Ishikawa (cell line): ENCODE results near the gene HEBP2.
A peak's percentile ranks its signal among the peaks of the same experiment; 100 is the strongest.

Experiments used
- CEBPB ChIP-seq: IDR thresholded peaks from 2 replicates; pipeline ENCODE4 v1.6.1; 2012
- CREB1 ChIP-seq: IDR thresholded peaks from 2 replicates; pipeline ENCODE4 v1.6.1; 2012; ENCODE audit warnings: low read depth
- EGR1 ChIP-seq: IDR thresholded peaks from 2 replicates; pipeline ENCODE4 v1.6.1; 2012
- EP300 ChIP-seq: IDR thresholded peaks from 2 replicates; pipeline ENCODE4 v1.6.1; 2012; ENCODE audit warnings: borderline replicate concordance
- FOXM1 ChIP-seq: IDR thresholded peaks from 2 replicates; pipeline ENCODE4 v1.6.1; 2012; ENCODE audit warnings: low read depth, borderline replicate concordance
- NFIC ChIP-seq: IDR thresholded peaks from 2 replicates; pipeline ENCODE4 v1.6.1; 2012
- RAD21 ChIP-seq: IDR thresholded peaks from 2 replicates; pipeline ENCODE4 v1.6.1; 2012; ENCODE audit warnings: low read depth
- TAF1 ChIP-seq: IDR thresholded peaks from 2 replicates; pipeline ENCODE4 v1.6.1; 2012; ENCODE audit warnings: low read depth, mild to moderate bottlenecking
- TCF12 ChIP-seq: IDR thresholded peaks from 2 replicates; pipeline ENCODE4 v1.6.1; 2012; ENCODE audit warnings: low read depth
- TEAD4 ChIP-seq: IDR thresholded peaks from 2 replicates; pipeline ENCODE4 v1.6.1; 2012
- TF ChIP-seq, protein P1 (sequence below): IDR thresholded peaks from 2 replicates; pipeline ENCODE4 v1.6.1; 2012; ENCODE audit warnings: low read depth, mild to moderate bottlenecking
- TF ChIP-seq, protein P2 (sequence below): IDR thresholded peaks from 2 replicates; pipeline ENCODE4 v1.6.1; 2012
- TF ChIP-seq, protein P3 (sequence below): IDR thresholded peaks from 2 replicates; pipeline ENCODE4 v1.6.1; 2012

The HEBP2 gene

DNA sequence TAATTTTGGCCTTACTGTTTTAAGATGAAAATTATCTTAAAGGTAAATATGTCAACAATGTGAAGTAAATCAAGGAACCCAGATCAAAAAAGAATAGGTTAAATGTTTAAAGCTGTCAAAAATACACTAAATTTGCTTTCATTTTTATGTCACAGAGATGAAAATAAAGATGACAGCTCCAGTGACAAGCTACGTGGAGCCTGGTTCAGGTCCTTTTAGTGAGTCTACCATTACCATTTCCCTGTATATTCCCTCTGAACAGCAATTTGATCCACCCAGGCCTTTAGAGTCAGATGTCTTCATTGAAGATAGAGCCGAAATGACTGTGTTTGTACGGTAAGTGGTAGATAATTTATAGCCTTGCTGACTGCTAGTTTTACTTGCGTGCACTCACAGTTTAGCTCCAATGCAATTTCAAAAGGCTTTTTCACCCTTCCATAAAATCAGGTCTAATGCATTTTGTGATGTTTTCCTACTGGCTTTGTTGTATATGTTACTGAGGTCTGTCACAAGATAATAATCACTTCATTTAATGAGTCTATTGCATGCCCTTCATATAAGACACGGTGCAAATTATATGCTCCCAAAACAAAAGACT is 1.9 kb downstream of the HEBP2 start:
- TF ChIP-seq, protein P1, sequence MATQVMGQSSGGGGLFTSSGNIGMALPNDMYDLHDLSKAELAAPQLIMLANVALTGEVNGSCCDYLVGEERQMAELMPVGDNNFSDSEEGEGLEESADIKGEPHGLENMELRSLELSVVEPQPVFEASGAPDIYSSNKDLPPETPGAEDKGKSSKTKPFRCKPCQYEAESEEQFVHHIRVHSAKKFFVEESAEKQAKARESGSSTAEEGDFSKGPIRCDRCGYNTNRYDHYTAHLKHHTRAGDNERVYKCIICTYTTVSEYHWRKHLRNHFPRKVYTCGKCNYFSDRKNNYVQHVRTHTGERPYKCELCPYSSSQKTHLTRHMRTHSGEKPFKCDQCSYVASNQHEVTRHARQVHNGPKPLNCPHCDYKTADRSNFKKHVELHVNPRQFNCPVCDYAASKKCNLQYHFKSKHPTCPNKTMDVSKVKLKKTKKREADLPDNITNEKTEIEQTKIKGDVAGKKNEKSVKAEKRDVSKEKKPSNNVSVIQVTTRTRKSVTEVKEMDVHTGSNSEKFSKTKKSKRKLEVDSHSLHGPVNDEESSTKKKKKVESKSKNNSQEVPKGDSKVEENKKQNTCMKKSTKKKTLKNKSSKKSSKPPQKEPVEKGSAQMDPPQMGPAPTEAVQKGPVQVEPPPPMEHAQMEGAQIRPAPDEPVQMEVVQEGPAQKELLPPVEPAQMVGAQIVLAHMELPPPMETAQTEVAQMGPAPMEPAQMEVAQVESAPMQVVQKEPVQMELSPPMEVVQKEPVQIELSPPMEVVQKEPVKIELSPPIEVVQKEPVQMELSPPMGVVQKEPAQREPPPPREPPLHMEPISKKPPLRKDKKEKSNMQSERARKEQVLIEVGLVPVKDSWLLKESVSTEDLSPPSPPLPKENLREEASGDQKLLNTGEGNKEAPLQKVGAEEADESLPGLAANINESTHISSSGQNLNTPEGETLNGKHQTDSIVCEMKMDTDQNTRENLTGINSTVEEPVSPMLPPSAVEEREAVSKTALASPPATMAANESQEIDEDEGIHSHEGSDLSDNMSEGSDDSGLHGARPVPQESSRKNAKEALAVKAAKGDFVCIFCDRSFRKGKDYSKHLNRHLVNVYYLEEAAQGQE, result no peak
- TF ChIP-seq FOXM1 (no peak), TEAD4 (no peak), TAF1 (no peak)

DNA sequence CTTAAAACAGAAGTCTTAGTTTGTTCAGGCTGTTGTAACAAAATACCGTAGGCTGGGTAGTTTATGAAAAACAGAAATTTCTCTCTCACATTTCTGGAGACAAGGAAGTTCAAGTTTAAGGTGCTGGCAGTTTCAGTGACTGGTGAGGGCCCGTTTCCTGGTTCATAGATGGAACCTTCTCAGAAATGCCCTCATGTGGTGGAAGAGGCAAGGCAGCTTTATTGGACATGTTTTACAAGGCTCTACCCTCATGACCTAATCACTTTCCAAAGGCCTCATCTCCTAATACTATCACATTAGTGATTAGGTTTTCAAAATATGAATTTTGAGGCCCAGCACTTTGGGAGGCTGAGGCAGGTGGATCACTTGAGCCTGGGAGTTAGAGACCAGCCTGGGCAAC is 2.4 kb downstream of the HEBP2 start:
- no peak for TF ChIP-seq CREB1
- no peak for TF ChIP-seq TCF12
- no peak for TF ChIP-seq EP300
- TF ChIP-seq EGR1, result no peak
- no peak for TF ChIP-seq TEAD4
- TF ChIP-seq TAF1, result no peak
- TF ChIP-seq CEBPB, result no peak
- no peak for TF ChIP-seq NFIC
- TF ChIP-seq, protein P2, sequence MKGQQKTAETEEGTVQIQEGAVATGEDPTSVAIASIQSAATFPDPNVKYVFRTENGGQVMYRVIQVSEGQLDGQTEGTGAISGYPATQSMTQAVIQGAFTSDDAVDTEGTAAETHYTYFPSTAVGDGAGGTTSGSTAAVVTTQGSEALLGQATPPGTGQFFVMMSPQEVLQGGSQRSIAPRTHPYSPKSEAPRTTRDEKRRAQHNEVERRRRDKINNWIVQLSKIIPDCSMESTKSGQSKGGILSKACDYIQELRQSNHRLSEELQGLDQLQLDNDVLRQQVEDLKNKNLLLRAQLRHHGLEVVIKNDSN, result no peak
- TF ChIP-seq, protein P1, result no peak

DNA sequence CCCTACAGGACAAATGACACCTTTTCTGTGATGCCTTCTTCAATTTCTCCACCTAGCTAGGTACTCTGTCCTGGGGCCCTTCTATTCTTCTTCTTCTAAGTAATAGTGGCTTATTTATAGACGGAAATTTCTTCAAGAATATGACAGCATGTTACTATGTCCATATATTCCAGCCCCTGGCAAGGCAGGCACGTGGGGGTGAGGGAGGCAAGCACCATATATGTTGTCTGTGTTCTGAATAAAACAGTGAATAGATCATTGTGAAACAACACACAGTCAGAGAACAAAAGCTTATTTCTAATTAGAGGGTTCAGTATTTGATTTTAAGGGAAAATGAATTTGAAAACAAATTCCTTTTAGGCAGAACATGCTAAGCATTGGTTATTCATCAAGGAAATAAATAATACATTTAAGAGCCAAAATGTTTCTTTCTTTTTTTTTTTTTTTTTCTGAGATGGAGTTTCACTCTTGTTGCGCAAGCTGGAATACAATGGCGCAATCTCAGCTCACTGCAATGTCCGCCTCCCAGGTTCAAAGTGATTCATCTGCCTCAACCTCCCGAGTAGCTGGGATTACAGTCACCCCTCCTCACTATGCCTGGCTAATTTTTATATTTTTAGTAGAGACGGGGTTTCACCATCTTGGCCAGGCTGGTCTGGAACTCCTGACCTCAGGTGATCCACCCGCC is 6.2 kb downstream of the HEBP2 start:
- TF ChIP-seq CEBPB (peak; percentile 83), FOXM1 (no peak)
- TF ChIP-seq, protein P3, sequence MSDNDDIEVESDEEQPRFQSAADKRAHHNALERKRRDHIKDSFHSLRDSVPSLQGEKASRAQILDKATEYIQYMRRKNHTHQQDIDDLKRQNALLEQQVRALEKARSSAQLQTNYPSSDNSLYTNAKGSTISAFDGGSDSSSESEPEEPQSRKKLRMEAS, result no peak

DNA sequence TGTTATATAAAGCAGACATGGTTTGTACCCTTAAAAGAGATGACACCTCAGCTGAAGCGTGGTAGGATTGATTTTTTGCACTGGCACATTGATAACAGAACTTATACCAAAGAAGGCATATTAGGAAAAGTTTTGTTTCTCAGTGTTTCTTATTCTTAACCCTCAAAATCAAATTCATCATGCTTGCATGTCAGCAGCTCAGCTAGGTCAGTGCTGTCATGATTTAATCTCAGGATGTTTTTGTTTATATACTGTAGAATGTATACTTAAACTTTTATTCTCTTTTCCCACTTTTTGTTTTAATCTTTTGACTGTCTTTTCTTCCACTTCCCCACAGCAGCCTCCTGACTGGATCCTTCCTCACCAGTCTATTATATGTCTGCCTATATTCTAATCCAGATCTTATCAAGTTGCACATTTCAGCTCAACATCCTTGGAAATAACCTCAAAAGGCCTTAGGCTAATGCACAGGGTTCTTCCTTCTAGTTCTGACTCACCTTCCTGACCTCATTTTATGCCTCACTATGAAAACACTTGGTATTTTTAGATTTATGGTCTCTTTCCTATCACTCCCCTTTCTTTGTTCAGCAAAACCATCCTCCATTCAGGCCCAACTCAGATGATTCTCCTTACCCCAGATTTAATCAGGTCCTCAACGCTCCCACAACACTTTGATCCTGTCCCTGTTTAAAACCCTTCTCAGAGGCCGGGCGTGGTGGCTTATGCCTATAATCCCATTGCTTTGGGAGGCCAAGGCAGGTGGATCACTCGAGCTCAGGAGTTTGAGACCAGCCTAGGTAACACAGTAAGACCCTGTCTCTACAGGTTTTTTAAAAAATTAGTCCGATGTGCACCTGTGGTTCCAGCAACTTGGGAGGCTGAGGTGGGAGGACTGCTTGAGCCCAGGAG is 7.2 kb downstream of the HEBP2 start:
- TF ChIP-seq RAD21 (no peak), TAF1 (no peak), CREB1 (no peak), TEAD4 (no peak), CEBPB (no peak), EP300 (no peak)

DNA sequence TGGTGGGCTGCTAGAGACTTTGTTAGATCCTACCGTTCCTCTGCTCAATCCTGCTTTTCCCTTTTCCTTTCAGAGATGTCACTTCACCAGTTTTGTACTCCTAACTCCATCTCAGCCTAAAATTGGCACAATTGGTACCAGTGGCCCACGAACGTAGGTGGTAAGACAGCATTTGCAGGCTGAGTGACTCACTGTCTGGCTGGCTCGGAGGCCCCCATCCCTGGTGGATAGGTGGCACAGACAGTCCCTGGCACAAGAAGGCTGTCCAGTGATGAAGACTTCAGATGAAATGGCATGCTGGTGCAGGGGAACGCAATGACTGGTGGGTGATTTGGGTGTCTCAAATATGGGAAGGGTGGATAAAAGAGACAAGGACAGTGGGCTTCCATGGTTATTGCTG is 11.1 kb downstream of the HEBP2 start:
- TF ChIP-seq RAD21 (no peak), CREB1 (no peak)
- TF ChIP-seq, protein P1, result no peak
- TF ChIP-seq, protein P3, result no peak
